Heart right ventricle (tissue), 16 donors: ENCODE data around the gene PID1. TPM values are rescaled to one million over a fixed set of nuclear protein-coding genes. Genes with fewer than 3 reads are reported as not detected.

ENCODE experiments used
- ATAC-seq, 8 donors: fragments of 200-7000 bp; cut with Tn5 transposase; one replicate each; pipeline ENCODE4 v1.9.1; 2020; ENCODE audit warnings: mild to moderate bottlenecking in 8 of 8, moderate library complexity in 8 of 8, moderate number of reproducible peaks in 1 of 8
- DNase-seq, 2 donors: peaks; one replicate each; pipeline ENCODE4 v3.0.0-alpha.2; 2020
- H3K27ac ChIP-seq, 10 donors: fragments of 200-600 bp; sonication (generic) in 2 of 10; one replicate each; pipeline versions ENCODE4 v1.5.0 to v1.8.0; 2020 to 2022; ENCODE audit warnings: mild to moderate bottlenecking in 3 of 10
- H3K27me3 ChIP-seq, 7 donors: fragments of 200-600 bp; one replicate each; pipeline ENCODE4 v1.8.0; 2021 to 2022; ENCODE audit warnings: mild to moderate bottlenecking in 2 of 7
- H3K36me3 ChIP-seq, 9 donors: fragments of 200-600 bp; sonication (generic) in 1 of 9; one replicate each; pipeline versions ENCODE4 v1.5.0 to v1.8.0; 2020 to 2022; ENCODE audit warnings: mild to moderate bottlenecking in 2 of 9
- H3K4me1 ChIP-seq, 9 donors: fragments of 200-600 bp; sonication (generic) in 1 of 9; one replicate each; pipeline versions ENCODE4 v1.5.0 to v1.8.0; 2020 to 2022; ENCODE audit warnings: mild to moderate bottlenecking in 4 of 9
- H3K4me3 ChIP-seq, 10 donors: fragments of 200-600 bp; sonication (generic) in 2 of 10; one replicate each; pipeline versions ENCODE4 v1.5.0 to v1.8.0; 2020 to 2022; ENCODE audit warnings: mild to moderate bottlenecking in 7 of 10, moderate library complexity in 2 of 10
- H3K9me3 ChIP-seq, 11 donors: fragments of 200-600 bp in 10 of 11; sonication (generic) in 2 of 11; one replicate each; pipeline versions ENCODE4 v1.5.0 to v1.8.0; 2013 to 2022; ENCODE audit warnings: mild to moderate bottlenecking in 2 of 11, control low read depth in 1 of 11, moderate library complexity in 1 of 11
- WGBS, 2 donors: extraction: QIAGEN DNeasy Blood & Tissue Kit; methylation state at CpG; one replicate each; pipeline ENCODE4 v1.1.7; 2013; ENCODE audit warnings: inconsistent platforms in 1 of 2; 5-methylcytosine and 5-hydroxymethylcytosine counted together
- intact Hi-C, 10 donors: fragments of 100-400 bp; cut with DNase I; formaldehyde crosslinking; loops; one replicate each; pipeline versions ENCODE4 v1.11.1 to v1.14.2; 2022
- polyA plus RNA-seq, 2 donors: library from polyadenylated mRNA; stranded (reverse); fragments of 200-250 nt; gene quantifications; one replicate each; pipeline ENCODE4 v1.2.3, GENCODE V29; 2013
- total RNA-seq, 10 donors: library from RNA; stranded (reverse); fragmentation: NEBNext Ultra II Directional in 3 of 10; extraction: Animal tissue kit (Norgen Biotek cat#: 25700) in 3 of 10; gene quantifications; one replicate each; pipeline versions ENCODE4 v1.2.1 to v1.2.4, GENCODE V29; 2021 to 2023
- TF ChIP-seq, protein P1 (sequence below), 9 donors: fragments of 200-600 bp; sonication (generic) in 2 of 9; IDR thresholded peaks; one replicate each; pipeline versions ENCODE4 v1.5.0 to v1.8.0; 2021 to 2022; ENCODE audit warnings: antibody characterized with exemption in 9 of 9, mild to moderate bottlenecking in 5 of 9, moderate library complexity in 1 of 9
- donor health status: Arrhythmogenic right ventricular cardiomyopathy.
- donor health status: ischemic (EF 13 %, LVEDD 7.1; RV severe dilation, severe dysfunction).
- donor health status: healthy with polysubstance abuse.
- donor health status: DM: no; HTN: yes; CAD: no.
- donor health status: DM: no; HTN: no; CAD: no.
- donor health status: ischemic (EF 25% LVEDD 6.9; RV normal size, moderate dysfunction).
- donor health status: ischemic (EF 25% LVEDD 5.7; RV mildly dilated, moderate dysfunction).
- donor health status: healthy.
- donor health status: DM: yes; HTN: yes; CAD: no.
- donor health status: Ischemic cardiomyopathy.
- donor health status: ischemic (EF 35%, LVEDD 5.7; RV mildly dilated, moderate dysfunction).
- donor health status: nonischemic (EF 11% LVEDD 7.7; RV severe dilation, severe dysfunction).
- donor health status: DM: yes; HTN: yes; CAD: no.
- donor health status: PGD.
- donor health status: ischemic (EF 29% LVEDD 5.4; RV normal size, mild dysfunction).
- donor health status: nonischemic (EF 23%, LVEDD 6.1; RV moderate dilation, normal function).

Gene PID1
- total and polyA plus RNA-seq, 12 donors, result 3.6 to 12.0 (median 6.1) TPM

DNA sequence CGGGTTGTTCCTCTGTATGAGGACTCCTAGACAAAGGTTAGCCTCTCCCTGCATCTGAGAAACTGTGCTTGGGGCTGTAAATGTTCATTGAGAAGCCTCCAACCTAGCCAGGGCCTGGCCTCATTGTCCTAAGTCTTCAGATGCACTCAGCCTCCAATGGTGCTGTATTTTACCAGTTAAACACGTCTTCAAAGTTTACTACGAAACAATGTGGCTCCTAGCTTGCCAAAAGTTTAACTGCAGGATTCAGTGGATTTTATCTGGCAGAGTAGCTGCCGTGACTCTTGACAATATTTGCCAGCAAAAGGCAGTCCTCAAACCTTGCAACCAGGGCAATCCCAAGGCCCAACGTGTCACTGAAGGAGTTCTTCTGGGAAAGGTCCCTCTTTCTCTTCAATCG lies 1.1 kb downstream of the PID1 start:
- peaks cover 0 to 41% (median 10%) of the 10 kb centered on the region in 7 donors for H3K27me3 ChIP-seq
- DNase-seq, result no peak
- peaks cover 0 to 25% (median 8%) of the 10 kb centered on the region in 9 donors for H3K4me1 ChIP-seq
- peak overlapping the region in 9 of 10 donors; percentile 67 to 89 (median 76) for H3K4me3 ChIP-seq
- 55 to 57% methylated on average over 6 of the region's 6 CpGs for WGBS, 2 donors
- H3K27ac ChIP-seq, result peak overlapping the region in 8 of 10 donors; percentile 20 to 82 (median 68)
- intact Hi-C loops, result loop anchor here (5.0 to 10.0 kb wide), 9 partner anchors 133 to 1375 kb away; no protein-coding TSS in a partner anchor
- no peaks in the 10 kb centered on the region for H3K36me3 ChIP-seq
- TF ChIP-seq, protein P1, sequence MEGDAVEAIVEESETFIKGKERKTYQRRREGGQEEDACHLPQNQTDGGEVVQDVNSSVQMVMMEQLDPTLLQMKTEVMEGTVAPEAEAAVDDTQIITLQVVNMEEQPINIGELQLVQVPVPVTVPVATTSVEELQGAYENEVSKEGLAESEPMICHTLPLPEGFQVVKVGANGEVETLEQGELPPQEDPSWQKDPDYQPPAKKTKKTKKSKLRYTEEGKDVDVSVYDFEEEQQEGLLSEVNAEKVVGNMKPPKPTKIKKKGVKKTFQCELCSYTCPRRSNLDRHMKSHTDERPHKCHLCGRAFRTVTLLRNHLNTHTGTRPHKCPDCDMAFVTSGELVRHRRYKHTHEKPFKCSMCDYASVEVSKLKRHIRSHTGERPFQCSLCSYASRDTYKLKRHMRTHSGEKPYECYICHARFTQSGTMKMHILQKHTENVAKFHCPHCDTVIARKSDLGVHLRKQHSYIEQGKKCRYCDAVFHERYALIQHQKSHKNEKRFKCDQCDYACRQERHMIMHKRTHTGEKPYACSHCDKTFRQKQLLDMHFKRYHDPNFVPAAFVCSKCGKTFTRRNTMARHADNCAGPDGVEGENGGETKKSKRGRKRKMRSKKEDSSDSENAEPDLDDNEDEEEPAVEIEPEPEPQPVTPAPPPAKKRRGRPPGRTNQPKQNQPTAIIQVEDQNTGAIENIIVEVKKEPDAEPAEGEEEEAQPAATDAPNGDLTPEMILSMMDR (IDR thresholded peaks at IDR 0.05), result no peak
- no peaks in the 10 kb centered on the region for H3K9me3 ChIP-seq
- ATAC-seq, result peak in 1 of 8 donors; percentile 12

DNA sequence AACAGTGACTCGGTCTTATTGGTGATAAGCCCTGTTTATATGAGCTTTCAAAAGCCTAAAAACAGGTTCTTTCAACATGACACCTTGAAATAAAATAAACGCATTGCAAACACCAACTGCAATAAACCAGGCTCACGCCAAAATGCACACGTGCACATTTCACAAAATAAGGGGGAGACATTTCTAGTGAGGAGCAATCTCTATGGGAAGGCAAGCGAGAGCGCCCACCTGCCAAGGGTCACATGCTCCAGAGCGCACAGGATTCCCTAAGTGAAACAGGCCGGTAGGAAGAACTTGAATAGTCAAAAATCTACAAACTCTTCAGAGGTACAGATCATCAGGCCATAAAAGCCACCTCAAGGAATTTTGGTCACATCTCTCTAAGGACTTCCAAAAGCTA lies 1.9 kb downstream of the PID1 start:
- intact Hi-C loops, result no loop called here
- H3K27me3 ChIP-seq, result peaks cover 0 to 41% (median 10%) of the 10 kb centered on the region in 7 donors
- H3K27ac ChIP-seq, result peak overlapping the region in 5 of 10 donors; percentile 20 to 82 (median 66)
- ATAC-seq (no peak), DNase-seq (no peak)
- WGBS, 2 donors, result 75 to 77% methylated on average over 8 of the region's 8 CpGs
- H3K36me3 ChIP-seq, result no peaks in the 10 kb centered on the region
- H3K4me1 ChIP-seq, result peaks cover 0 to 25% (median 8%) of the 10 kb centered on the region in 9 donors
- H3K4me3 ChIP-seq, result peak overlapping the region in 9 of 10 donors; percentile 24 to 89 (median 76)
- TF ChIP-seq, protein P1 (IDR thresholded peaks at IDR 0.05), result peak in 1 of 9 donors; percentile 2
- H3K9me3 ChIP-seq, result no peaks in the 10 kb centered on the region

DNA sequence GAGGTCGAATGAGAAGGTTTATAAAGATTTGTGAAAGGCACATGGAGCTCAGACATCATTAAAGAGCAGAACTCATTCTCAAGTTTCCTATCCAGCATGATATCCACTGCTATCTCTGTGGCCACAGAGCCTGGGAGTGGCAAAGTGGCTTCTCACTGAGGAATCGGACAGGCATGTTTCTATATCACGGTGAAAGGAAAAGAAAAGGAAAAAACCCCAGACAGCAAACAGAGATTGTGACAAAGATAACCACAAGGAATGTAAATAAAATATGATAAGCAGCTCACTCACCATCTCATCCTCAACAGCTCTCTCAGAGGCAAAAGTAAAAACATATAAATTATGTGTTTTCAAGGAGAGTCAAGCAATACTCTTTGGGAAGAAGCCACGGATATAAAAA lies 2.5 kb downstream of the PID1 start:
- Histone ChIP-seq H3K36me3 (no peaks in the 10 kb centered on the region), H3K9me3 (no peaks in the 10 kb centered on the region), H3K4me3 (peak overlapping the region in 8 of 10 donors; percentile 24 to 89 (median 76)), H3K27me3 (peaks cover 0 to 41% (median 10%) of the 10 kb centered on the region in 7 donors), H3K27ac (peak overlapping the region in 5 of 10 donors; percentile 2 to 78 (median 15)), H3K4me1 (peaks cover 0 to 25% (median 8%) of the 10 kb centered on the region in 9 donors)
- DNase-seq (no peak), ATAC-seq (no peak)
- intact Hi-C loops, result no loop called here
- WGBS, 2 donors, result 46 to 54% methylated on average over 4 of the region's 4 CpGs
- TF ChIP-seq, protein P1 (IDR thresholded peaks at IDR 0.05), result no peak

DNA sequence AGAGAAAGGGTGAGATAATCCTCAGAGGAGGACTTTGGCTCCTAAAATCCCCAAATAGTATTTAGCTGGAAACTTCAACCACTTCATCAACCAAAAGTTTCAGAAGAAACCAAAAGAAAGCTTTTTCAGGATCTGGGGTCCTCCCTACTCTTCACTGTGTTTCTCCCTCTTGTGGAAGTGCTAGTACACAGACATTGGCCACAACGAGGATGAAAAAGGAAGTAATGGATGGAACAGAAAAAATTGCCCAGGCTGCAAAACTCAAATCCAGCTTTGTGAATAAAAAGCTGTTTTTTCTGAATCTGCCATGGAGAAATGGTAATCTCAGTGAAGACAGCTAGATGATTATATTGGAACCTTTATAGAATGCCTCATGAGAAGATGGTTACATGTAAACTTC lies 4.0 kb downstream of the PID1 start:
- DNase-seq (no peak), ATAC-seq (no peak)
- peak overlapping the region in 7 of 10 donors; percentile 0 to 44 (median 22) for H3K27ac ChIP-seq
- H3K4me3 ChIP-seq, result peak overlapping the region in 1 of 10 donors; percentile 4
- TF ChIP-seq, protein P1 (IDR thresholded peaks at IDR 0.05), result peak in 5 of 9 donors; percentile 8 to 35 (median 21)
- peaks cover 0 to 32% (median 10%) of the 10 kb centered on the region in 7 donors for H3K27me3 ChIP-seq
- intact Hi-C loops, result no loop called here
- peaks cover 0 to 4% (median 0%) of the 10 kb centered on the region in 9 donors for H3K36me3 ChIP-seq
- 29 to 38% methylated on average over 1 of the region's 1 CpG for WGBS, 2 donors
- H3K4me1 ChIP-seq, result peaks cover 0 to 25% (median 4%) of the 10 kb centered on the region in 9 donors
- H3K9me3 ChIP-seq, result peaks cover 0 to 3% (median 0%) of the 10 kb centered on the region in 11 donors
